HK-2 (cell line): ENCODE measurements around the gene IFIT3.
"Not testable (repeated sequence)": the region's sequence is repeated elsewhere in the genome, so short reads cannot be mapped to it uniquely, and the experiment has no call there.

Experiments
- DNase-seq: peaks from one replicate; pipeline ENCODE4 v3.0.0-alpha.2; 2018; ENCODE audit not compliant: unreplicated experiment

IFIT3 gene

DNA sequence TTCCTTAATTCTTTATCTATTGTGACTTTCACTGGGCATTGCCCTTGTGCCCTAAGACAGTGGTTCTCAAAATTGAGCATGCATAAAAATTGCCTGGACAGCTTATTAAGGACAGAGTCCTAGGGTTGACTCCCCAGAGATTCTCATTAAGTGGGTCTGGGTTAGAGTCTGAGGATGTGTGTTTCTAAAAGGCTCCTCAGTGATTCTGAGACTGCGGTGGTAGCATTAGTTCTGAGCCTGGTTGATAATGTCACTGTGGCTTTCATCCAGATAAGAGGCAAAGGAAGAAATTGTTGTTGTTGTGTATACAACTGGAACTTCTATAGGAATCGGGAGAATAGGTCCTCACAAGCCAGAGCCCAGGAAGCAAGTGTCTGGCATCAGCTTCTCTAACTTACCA is 24.6 kb upstream of the IFIT3 start:
- DNase-seq, result no peak

DNA sequence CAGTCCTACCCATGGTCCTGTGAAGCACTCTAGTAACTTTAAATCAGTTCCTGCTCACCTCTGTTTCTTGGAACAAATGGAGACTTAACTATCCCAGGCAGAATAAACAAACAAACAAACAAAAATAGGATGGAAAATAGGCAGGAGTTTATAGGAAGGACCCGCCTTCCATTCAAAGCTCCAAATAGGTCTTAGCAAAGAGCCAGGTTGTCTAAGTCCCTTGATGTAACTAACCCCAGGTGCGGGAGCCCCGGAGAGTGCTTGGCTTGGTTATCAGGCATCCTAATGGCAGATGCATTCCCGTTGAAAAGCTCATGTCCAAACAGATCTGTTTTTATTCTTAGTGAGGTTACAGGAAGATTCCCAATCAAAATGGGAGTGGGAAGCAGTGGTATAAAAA is 23.8 kb upstream of the IFIT3 start:
- DNase-seq, result no peak

DNA sequence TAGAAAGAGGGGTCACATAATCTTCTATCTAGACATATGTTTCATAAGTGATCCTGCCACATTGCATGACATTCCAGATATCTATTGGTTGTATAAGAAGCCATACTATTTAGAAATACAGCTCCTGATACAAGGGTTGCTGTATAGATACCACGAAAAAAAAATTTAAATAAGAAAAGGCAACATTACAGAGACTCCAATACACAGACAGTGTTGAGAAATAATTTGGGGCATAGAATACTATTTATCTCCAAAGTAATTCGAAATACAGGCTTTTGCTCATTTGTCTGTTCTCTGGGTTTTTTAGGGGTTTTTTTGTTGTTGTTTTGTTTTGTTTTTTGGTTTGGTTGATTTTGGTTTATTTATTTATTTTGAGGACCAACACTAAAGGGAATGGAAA is 23.4 kb upstream of the IFIT3 start:
- no peak for DNase-seq

DNA sequence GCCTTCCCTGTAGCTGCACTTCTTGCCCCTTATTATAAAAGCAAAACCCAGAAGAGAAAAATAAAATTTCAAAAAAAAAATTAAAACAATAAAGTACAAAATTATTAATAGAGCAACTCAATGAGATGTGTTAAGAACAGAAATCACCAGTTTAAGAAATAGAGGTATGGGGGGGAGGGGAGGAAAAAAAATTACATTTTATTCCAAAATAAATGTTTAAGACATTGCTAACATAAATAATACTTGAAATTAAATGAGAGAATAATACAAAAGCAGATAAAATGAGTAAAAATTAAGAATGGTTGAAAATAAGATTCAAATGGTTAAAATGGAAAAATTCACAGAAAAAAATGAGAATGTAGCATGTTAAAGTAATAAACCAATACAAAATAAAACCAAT is 22.9 kb upstream of the IFIT3 start:
- DNase-seq, result no peak

DNA sequence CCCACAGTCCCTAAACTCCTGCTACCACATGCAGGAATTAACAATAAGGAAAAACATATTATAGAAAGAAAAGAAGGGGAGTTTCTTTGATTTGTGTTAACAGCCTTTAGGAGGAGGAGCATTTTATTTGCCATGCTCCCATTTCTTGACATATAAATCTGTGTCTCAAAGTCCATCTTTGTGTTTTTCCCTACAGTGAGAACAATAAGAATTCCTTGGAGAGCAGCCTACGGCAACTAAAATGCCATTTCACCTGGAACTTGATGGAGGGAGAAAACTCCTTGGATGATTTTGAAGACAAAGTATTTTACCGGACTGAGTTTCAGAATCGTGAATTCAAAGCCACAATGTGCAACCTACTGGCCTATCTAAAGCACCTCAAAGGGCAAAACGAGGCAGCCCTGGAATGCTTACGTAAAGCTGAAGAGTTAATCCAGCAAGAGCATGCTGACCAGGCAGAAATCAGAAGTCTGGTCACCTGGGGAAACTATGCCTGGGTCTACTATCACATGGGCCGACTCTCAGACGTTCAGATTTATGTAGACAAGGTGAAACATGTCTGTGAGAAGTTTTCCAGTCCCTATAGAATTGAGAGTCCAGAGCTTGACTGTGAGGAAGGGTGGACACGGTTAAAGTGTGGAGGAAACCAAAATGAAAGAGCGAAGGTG is 21.9 kb upstream of the IFIT3 start:
- no peak for DNase-seq

DNA sequence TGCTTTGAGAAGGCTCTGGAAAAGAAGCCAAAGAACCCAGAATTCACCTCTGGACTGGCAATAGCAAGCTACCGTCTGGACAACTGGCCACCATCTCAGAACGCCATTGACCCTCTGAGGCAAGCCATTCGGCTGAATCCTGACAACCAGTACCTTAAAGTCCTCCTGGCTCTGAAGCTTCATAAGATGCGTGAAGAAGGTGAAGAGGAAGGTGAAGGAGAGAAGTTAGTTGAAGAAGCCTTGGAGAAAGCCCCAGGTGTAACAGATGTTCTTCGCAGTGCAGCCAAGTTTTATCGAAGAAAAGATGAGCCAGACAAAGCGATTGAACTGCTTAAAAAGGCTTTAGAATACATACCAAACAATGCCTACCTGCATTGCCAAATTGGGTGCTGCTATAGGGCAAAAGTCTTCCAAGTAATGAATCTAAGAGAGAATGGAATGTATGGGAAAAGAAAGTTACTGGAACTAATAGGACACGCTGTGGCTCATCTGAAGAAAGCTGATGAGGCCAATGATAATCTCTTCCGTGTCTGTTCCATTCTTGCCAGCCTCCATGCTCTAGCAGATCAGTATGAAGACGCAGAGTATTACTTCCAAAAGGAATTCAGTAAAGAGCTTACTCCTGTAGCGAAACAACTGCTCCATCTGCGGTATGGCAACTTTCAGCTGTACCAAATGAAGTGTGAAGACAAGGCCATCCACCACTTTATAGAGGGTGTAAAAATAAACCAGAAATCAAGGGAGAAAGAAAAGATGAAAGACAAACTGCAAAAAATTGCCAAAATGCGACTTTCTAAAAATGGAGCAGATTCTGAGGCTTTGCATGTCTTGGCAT is 21.1 kb upstream of the IFIT3 start:
- DNase-seq, result no peak

DNA sequence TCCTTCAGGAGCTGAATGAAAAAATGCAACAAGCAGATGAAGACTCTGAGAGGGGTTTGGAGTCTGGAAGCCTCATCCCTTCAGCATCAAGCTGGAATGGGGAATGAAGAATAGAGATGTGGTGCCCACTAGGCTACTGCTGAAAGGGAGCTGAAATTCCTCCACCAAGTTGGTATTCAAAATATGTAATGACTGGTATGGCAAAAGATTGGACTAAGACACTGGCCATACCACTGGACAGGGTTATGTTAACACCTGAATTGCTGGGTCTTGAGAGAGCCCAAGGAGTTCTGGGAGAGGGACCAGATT is 20.6 kb upstream of the IFIT3 start:
- DNase-seq, result no peak

DNA sequence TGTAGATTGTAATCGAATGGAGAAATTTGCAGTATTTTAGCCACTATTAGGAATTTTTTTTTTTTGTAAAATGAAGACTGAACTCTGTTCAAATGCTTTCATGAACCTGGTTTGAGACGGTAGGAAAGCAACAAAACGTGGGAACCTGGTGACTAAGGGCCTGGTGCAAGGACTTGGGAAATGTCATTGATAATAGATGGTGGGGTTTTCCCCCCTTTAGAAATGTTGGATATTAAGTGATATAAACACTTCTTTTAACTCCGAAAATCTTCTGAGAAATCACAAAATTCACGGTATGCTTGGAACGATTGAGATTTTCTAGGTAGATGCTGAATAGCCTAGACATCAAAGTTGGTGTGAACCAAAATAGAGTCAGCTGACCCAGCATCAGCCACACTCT is 19.5 kb upstream of the IFIT3 start:
- no peak for DNase-seq

DNA sequence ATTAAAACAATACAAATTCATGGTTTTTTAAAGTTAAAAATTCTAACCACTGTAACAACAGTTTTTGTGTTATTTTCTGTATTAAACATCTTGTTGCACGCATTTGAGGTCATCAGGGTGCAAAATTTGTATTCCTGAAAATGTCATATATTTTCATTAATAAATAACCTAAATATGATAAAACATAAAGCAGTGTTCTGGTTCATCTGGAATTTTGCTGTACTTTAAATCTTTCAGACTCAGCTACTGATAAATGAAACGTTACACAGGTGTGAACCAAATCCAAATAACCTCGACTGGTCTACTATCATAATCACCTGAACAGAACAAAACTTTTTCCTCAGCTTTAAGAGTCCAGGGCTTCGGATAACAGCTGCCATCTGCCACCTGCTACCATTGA is 19.1 kb upstream of the IFIT3 start:
- no peak for DNase-seq

DNA sequence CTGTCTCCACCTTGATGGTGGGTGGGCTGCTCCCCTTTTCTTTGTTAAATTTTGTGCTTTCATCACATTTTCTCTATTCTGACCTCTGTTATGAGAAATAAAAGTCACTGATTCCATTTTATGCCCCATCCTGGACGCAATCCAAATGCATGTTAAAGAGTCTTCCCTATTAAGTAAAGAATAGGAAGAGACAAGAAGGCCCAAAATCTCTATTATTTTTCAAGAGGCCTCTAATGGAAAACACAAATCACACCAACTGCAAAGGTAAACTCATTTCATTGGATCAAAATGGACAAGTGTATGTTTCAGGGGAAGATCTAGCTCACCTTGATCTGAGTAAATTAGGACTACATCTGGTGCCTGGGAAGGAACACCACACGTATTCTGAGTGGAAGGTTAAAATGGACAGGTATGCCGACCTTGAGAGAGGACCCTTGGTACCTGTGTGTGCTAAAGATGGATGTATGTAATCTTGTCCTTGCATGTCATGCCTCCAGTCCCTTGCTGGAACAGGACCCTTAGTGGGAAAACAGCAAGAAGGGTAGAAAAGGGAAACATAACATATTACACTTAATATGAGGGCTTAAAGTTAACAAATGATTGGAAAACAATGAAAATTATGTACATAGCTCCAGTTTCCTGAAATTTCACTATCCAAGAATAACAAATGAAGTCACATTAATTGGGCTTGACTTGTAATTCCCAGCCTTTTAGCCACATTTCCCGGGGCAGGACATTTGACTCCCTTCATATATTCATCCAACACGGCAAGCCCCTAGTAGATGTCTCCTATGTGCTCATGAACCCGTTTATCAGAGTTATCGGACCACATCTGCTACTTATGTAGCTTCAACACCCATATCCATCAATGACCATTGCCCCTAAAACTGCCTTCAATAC is 18.4 kb upstream of the IFIT3 start:
- no peak for DNase-seq

DNA sequence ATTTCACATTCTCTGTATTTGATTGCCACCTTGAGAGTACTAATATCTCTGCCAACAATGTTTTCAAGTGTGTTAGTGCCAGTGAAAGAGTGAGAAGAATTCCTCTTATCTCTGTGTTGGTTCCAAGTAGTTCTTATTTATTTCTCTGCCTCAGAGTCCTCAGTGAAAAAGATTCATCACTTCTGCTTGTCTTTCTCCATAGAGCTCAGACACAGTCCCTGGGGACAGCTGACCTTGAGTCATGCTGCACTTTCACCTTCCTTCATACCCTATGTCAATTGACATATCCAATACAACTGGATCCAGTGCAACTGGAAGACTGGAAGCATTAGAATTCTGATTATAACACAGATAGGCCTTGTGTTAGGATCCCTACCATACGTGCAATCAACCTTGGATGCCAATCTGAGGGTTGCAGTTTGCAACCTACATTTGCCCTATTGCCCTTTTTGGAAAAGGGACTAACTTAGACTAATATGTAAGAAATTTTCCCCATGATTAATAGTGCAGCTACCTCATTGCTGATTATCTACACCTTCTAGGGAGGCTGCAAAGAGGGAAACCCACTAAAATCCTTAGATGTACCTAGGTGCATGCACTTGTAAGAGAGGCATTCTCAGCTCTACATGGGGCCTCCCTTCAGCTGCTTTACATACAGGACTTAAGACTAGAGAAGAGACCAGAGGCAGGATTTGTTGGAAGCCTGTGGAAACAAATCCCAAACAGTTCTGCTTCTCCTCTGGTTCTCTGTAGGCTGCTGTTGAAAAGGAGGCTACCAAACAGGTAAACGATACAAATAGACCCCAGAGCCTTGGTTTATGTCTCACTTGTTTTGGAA is 17.5 kb upstream of the IFIT3 start:
- no peak for DNase-seq

DNA sequence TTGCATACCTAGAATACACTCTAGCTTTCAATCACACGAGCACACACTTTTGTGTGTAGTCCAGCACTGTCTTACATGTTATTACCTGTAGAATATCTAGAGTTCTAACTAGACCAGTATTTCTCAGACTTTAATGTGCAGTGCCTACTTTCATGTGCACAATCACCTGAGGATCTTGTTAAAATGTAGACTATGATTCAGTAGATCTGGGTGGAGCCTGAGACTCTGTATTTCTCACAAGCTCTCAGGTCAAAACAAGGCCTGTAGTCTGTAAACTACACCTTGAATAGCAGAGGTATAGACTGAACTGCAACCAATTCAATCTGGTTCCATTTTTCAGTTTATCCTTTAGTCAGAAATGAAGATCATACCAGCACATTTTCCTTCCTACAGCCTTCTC is 14.8 kb upstream of the IFIT3 start:
- no peak for DNase-seq

DNA sequence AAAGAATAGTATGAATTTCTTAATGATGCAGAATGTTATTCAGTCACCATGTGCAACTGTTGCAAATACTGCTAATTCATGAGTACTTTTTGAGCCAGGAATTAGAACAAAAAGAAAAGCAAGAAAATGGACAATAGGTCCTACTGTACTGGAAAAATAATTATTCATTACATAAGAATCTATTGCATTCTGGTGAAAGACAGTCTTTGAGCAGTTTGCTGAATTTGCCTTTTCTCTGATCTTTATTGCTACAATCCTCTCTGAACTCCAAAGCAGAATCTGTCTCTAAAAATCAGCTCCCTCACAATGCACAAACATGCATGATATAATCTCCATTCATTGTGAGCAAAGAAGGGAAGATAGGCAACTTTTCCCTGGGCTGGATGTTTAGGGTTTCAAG is 13.1 kb upstream of the IFIT3 start:
- no peak for DNase-seq

DNA sequence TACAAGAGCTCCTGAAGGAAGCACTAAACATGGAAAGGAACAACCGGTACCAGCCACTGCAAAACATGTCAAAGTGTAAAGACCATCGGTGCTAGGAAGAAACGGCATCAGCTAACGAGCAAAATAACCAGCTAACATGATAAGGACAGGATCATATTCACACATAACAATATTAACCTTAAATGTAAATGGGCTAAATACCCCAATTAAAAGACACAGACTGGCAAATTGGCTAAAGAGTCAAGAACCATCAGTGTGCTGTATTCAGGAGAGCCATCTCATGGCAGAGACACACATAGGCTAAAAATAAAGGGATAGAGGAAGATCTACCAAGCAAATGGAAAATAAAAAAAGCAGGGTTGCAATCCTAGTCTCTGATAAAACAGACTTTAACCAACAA is 9.8 kb upstream of the IFIT3 start:
- not testable (repeated sequence) for DNase-seq

DNA sequence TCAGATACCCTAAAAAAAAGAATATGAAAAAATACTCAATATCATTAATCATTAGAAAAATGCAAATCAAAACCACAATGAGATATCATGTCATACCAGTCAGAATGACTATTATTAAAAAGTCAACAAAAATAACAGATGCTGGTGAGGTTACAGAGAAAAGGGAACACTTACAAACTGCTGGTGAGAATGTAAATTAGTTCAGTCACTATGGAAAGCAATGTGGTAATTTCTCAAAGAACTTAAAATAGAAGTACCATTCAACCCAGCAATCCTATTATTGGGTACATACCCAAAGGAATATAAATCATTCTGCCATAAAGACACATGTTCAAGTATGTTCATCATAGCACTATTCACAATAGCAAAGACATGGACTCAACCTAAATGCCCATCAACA is 2.7 kb upstream of the IFIT3 start:
- DNase-seq, result not testable (repeated sequence)

DNA sequence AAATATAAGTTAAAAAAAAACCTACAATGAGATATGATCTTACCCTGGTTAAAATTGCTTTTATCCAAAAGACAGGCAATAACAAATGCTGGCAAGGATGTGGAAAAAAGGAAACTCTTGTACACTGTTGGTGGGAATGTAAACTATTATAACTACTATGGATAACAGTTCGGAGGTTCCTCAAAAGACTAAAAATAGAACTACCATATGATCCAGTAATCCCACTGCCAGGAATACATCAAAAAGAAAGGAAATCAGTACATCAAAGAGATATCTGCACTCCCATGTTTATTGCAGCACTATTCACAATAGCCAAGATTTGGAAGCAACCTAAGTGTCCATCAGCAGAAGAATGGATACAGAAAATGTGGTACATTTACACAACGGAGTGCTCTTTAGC is 1.9 kb upstream of the IFIT3 start:
- not testable (repeated sequence) for DNase-seq

DNA sequence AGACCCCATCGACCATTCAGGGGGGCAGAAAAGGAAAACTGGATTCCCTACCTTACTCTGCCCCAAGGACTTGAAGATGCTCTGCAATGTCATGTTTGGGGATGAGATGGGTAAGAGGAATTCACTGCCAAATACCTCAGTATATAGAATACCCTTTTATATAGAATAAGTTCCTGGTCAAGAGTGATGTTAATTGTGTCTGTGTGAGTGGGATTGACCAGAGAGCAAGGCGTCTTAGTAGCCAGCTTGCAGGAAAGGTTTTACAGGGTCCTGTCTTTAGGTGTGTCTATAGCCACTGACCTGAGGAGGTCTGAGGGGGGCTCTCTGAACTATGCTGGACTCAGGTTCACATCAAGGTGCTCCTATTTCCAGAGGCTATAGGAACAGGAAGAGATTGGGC is 1.4 kb downstream of the IFIT3 start:
- DNase-seq, result no peak

DNA sequence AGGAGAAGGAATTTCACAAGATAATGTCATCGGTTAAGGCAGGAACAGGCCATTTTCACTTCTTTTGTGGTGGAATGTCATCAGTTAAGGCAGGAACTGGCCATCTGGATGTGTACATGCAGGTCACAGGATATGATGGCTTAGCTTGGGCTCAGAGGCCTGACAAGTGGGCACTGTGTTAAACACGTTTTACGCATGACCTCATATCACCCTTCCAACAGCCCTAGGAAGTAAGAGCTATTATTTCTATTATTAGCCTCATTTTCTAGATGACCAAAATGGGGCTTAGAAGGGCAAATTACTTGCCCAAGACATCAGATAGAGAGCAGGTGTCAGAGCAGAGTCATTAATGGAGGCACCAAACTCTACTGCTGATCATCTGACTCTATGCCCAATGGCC is 2.2 kb downstream of the IFIT3 start:
- DNase-seq, result not testable (repeated sequence)

DNA sequence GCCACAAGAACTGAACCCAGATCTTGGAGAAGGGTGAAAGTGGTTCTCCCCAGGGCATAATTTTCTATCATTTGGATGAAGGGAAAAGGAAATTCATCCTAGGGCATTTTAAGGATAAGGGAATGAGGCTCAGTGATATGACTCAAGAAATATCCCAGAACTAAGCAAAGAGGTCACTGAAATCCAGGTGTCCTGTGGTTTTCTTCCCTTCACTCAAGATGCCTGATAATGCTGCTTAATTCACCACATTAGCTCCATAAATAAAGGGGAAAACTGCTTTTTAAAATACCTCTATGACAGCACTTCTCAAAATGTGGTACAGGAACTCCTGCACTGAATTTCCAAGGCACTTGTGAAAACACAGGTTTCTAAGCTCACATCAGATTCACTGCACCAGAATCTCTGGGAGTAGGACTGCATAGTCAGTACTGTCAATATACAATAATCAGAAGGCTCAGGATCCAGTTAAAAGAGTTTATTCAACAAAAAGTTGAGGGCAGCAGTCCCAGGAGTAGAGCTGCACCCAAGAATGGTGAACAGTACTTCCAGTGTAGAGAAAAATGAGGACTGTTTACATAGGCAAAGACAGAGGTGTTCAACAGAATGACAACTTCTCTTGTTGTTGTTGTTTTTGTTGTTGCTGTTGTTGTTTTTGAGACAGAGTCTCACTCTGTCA is 2.9 kb downstream of the IFIT3 start:
- DNase-seq, result no peak

DNA sequence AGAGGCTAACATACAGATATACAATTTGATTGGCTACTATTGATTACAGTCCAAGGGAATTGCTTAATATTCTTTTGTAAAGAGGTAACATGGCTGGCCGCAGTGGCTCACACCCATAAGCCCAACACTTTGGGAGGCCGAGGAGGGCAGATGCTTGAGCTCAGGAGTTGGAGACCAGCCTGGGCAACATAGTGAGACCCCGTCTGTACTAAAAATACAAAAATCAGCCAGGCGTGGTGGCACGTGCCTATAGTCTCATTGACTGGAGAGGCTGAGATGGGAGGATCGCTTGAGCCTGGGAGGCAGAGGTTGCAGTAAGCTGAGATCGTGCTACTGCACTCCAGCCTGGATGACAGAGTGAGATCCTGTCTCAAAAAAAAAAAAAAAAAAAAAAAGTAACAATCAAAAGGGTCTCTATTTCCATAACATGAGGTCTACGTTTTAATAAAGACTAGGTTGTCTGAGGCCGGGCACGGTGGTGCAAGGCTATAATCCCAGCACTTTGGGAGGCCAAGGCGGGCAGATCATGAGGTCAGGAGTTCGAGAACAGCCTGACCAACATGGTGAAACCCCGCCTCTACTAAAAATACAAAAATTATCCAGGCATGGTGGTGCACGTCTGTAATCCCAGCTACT is 3.8 kb downstream of the IFIT3 start:
- DNase-seq, result not testable (repeated sequence)
